Activated CD4-positive, alpha-beta T cell treated with anti-CD3 and anti-CD28 coated beads, Interleukin-2, amount 50 U/mL, for 16 hours (primary cell): ENCODE results near the gene TOM1L2.

ENCODE experiments used
- DNase-seq: peaks from one replicate; pipeline ENCODE4 v3.0.0-alpha.2; 2020

TOM1L2 gene

DNA sequence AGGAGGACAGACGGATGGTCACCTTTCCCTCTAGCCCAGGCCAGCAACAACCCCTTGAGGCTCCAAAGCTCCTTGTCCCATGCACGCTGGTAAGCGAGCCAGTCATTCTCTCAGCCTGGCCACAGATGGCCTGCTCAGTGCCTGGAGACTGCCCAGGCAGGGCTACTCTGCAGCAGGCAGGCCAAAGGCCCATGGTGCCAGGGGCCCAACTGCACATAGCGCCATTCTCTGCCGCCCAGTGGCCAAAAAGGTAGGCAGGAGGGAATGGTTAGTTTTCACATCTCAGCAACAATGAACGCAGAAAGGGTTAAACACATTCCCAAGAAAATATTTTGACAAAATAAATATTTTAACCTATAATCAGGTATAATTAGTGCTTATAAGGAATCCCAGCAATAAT, 127.7 kb downstream of the TOM1L2 start:
- DNase-seq = no peak

DNA sequence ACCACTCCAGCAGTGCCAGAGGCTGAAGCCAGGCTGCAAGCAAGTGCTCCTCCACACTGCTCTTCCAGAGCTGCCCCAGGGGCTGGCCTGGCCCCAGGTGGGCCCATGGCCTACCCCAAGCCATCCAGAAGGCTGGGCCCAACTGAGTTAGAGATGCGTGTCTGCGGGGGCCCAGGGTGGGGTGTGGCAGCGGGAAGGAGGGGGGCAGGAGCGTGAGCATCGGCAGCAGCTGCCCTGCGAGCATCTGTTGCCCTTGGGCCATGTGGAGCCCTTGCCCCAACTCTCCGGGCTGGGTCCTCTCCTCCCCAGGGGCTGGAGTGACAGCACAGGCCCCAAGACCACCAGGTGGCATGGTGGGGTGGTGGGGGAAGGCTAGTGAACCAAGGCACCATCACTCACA, 128.1 kb downstream of the TOM1L2 start:
- no peak for DNase-seq

DNA sequence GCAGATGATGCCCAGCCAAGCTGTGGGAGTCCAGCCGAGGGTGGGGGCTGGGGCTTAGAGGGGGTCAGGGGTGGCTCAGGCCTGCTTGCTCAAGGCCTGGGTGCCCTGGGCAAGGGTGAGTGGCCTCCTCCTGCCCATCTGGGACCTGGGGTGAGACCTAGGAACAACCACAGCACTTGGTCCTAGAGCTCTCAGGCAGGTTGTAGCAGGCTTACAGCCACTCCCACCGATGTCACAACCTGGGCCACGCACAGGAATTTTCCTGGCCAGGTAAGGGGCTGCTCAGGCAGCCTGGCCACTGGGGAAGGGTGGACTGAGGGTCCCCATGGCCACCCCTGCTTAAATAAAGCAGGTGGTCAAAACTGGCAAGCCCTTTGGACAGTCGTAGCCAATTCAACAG, 129.1 kb downstream of the TOM1L2 start:
- DNase-seq = no peak

DNA sequence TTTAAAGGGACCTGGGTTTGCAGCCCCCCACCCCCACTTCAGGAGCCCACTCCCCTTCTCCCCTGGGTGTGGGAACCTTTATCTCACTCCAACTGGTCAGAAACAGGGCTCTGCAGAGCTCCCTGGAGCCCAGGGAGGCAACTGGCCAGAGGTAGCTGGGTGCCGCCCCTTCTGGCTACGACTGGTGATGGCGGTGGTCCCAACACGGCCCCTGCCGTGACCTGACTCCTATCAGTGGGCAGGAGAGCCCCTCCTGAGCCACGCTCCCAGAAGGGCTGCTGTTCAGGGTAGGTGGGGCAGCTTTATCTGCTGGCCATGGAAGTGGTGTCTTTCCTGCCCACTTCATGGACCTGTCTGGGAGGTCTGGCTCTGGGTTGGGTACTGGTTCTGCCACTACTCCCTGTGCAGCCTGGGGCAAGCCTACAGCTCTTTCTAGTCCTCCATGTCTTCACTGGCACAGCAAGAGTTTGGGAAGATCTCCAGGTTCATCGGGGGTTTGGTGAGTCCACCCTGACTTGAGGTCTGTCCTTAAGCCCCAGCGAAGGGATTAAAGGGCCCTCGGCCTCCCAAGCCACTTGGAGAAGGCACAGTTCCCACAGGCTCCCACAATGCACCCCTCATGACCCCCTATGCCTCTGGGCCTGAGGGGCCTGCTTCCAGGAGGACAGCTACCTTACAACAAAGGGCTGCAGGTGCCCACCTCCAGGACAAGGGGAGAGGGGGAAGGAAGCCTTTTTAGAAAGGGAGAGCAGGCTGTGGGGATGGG, 129.9 kb downstream of the TOM1L2 start:
- no peak for DNase-seq

DNA sequence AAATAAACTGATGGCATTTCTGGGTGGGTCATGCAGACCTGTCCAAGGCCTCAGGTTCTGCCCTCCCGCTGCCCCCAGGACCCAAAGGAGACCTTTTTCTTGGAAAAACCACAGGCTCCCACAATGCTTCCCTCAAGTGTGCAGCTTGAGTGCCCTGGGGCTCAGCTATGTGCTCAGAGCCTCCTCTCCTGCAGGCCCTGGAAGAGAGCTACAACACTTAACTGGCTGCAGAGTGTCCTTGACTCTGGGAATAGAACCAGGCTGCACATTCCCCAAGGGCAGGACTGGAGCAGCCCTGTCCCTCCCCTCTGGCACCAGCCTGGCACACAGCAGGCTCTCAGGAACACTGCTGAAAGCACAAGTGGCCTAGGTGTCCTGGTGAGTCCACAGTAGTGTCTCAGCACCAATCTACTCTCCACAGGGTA, 130.6 kb downstream of the TOM1L2 start:
- DNase-seq = no peak

DNA sequence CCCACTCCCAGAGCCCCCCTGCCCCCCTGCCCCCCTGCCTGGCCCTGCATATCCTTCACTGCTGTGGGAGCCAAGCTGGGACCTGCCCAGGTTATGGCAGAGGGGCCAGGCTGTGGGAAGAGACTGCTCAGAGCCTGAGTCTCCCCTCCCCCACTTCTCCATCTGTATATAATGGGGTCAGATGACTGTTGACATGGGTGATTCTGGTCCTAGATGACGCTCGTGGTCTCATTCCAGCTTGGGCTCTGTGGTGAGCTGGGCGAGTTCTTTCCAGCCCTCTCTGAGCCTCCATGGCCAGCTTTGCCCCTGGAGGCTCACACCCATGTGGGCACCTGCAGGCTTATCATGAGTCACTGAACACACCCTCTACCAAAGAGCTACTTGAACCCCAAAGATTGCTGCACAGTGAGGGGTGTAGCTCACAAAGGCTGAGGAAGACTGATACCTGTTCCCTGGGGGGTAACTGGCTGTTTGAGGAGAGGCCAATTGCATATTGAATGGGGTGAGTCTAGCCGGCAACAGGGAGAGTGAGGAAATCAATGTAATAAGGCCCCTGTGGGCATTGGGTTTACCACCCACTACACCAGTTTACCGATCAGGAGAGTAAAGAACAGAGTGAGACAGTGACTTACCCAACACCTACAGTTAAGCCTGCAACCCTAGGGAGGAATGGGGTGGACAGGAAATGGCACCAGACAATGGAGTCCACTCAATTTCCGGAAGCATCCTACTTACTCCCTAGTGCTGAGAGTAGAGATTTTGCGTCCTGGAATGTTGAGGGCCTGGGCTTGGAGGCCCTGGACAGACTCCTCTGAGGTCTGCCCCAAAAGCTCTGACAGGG, 131.2 kb downstream of the TOM1L2 start:
- DNase-seq = no peak

DNA sequence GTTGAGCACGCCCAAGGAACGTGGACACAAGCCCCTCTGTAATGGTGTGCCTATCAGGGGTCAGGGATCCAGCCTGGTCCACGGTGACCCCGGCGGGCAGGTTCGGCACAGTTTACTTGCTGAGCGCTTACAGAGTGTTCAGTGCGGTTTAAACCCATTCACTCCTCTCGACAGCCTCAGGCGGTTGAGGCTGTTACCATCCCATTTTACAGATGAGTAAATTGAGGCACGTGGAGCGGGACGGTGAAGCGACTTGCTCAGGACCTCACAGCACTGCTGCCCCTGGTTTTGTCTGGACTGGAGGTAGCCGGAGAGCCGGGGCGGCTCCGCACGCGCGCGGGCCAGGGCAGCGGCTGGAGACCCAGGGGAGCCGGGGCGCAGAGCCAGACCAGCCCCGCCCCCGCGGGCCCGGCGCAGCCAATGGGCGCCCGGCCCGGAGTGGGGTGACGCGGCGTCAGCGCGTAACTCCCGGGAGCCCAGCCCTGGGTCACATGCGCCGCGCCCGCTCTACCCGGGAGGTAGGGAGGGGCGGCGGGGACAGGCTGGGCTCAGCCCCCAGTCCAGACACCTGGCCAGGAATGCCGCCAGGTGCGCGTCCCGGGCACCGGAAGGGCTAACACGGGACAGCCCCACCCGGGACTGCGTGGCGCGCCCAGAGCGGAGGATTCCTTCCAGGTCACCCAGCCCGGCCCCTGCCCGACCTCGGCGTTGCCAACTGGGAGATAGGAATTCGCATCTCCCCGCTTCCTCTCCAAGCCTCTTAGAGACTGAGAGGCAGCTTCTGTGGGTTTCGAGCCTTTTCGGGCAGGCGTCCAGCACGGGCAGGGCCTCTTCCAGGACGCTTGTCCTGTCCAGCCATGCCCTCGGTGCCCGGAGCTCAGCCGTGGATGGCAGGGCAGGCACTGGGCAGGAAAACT, 132.2 kb downstream of the TOM1L2 start:
- peak; percentile 87 for DNase-seq

DNA sequence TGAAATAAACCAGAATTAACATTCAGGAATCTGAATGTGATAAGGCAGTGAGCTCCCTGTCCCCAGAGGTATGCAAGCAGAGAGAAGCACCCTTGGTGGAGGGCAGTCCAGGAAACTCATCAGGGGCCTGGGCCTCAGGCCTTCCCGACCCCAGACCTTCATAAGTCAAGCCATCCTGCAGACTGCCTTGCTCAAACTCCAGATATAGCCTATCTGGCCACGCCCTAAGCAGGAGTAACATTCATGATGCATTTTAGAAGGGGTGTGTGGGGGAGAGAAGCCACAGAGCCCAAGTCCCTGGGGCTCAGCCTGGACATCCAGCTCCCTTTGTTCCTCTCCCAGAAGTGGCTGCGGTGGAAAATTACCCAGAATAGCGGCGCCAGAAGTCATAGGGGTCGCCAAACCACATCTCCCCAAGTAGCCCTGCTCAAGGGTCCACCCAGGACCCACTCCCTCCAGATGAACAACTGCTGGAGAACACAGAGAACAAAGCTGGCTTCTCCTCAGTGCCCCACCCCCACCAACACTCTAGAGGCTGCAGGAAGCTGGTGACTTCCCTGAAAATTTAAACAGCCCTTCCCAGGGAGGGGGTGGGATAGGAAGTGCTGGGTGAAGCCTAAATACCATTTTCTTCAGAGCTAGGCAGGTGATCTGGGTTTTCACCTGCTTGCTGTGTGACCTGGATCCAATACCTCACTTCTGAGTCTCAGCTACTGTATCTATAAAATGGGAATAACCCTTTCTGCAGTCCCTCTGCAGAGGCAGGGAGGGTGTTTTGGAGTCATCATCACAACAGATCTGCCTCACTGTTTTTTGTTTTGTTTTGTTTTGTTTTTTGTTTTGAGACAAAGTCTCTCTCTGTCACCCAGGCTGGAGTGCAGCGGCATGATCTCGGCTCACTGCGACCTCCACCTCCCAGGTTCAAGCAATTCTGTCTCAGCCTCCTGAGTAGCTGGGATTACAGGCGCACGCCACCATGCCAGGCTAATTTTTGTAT, 133.9 kb downstream of the TOM1L2 start:
- DNase-seq = no peak

DNA sequence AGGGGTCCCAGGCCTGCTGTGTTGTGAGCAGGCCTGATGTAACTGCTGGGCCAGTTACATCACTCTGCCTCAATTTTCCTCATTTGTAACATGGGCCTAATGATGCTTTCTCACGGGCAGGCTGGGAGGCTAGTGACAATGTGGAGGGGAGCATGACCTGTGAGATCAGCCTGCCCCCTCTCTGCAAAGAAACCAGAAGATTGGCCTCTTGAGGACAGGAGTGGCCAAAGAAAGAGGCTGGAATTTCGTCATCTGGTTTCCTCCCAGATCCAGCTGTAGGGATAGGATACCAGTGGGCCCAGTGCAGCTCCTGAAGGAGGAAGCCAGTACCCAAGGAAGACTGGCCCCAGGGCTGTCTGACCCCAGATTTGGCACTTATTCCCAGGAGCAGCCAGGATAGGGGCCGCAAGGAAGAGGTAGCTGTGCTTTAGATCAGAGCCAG, 134.8 kb downstream of the TOM1L2 start:
- DNase-seq = no peak

DNA sequence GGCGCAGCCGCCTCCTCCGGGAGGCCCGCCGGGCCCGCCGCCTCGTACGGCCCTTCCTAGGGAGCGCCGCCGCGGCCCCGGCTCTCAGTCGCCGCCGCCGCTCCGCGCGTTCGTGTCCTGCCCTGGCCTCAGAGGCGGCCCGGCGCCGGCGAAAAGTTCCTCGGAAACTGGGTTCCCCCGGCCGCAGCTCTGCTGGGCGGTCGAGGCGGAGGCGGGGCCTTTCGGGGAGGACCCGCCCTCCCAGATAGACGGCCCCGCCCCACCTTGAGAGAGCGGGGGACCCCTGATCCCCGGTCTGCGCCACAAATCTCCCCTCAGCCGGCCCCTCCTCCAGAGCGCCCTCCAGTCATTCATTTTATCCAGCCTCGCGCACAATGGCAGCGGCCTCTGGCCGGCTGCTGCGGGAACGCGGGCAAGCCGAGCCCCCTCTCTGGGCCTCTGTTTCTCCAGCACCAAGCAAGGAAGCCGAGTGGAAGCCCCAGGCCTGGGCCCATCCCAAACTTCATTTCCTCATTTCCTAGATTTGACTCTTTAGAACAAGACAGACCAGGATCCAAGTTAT, 135.3 kb downstream of the TOM1L2 start, which contains the start of gene SREBF1:
Gene SREBF1 (minus strand): TSS at position 169 of the 562 bp plus-strand sequence. CDS start 169 bp downstream, outside the sequence.
- peak; percentile 68 for DNase-seq

DNA sequence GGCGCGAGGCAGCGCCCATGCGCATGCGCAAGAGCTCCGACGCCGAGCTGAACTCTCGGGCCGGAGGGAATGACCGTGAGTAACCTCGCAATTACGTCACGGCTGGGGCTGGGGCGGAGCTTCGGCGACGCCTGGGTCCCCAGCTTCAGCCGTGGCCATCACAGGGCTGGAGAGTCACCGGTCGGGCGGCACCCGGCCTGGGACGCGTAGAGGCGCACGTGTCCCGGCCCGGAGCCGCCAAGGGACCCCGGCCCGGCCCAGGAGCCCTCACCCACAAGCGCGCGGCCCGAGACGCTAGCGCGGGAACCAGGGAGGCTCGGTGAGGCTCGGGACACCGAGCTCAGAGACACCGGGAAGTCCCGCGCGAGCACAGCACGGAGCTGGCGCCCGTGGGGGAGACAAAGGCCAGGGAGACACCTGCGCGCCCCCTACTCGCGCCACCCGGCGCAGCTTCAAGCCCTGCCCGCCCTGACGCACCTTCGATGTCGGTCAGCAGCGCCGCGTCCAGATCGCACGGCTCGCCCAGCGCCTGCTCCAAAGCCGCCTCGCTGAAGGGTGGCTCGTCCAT, 135.9 kb downstream of the TOM1L2 start:
- DNase-seq = peak; percentile 97

DNA sequence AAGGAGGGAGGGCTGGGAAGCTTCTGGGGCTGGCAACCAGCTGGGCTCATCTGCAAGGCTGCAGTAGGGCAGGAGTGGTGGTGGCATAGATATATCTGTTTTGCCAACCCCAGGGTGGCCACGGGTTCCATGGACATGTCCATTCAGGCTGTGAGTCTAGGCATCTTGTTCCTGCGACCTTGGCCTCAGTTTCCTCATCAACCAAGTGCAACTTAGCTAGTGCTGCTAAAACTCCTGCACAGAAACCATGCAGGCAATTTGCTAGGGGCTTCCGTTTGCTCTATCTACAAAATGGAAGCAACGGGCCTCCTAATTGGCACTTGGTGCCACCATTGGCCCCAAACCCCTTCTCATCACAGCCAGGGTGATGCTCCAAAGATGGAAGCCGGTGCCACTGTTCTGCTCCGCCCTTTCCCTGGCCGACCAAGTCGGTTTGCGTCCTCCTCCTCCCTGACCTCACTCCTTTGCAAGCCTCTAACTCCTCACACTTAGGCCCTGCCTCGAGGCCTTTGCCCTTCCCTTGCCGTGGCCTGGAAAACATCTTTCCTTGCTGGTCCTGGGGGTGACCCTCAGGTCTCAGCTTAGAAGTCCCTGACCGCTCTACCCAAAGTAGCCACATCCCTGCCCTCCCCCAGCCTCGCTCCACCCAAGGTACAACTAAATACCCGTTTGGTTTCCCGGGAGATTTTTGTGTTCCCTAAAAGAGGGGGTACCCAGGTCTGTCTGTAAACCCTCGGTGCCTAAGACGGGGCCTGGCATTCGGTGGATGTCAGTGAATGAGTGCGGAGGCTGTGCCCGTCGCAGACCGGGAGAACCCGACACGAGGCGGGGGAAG, 136.6 kb downstream of the TOM1L2 start:
- no peak for DNase-seq

DNA sequence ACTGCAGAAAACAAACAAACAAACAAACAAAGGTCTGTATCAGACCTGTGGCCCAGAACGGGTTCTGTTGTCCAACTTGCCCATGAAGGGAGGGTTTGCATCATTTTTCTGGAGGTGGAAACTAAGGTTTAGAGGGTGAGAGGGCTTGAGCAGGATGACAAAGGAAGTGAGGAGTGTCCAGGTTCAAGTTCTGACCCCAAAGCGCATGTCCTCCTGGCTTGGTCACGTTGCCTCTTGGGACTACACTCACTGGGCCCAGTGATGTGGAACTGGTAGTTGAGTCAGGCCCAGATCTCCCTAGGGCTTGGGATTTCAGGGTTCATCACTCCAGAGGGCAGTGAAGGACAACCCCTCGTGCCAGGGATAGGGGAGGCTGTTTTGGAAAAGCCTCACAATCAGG, 137.2 kb downstream of the TOM1L2 start:
- DNase-seq = no peak

DNA sequence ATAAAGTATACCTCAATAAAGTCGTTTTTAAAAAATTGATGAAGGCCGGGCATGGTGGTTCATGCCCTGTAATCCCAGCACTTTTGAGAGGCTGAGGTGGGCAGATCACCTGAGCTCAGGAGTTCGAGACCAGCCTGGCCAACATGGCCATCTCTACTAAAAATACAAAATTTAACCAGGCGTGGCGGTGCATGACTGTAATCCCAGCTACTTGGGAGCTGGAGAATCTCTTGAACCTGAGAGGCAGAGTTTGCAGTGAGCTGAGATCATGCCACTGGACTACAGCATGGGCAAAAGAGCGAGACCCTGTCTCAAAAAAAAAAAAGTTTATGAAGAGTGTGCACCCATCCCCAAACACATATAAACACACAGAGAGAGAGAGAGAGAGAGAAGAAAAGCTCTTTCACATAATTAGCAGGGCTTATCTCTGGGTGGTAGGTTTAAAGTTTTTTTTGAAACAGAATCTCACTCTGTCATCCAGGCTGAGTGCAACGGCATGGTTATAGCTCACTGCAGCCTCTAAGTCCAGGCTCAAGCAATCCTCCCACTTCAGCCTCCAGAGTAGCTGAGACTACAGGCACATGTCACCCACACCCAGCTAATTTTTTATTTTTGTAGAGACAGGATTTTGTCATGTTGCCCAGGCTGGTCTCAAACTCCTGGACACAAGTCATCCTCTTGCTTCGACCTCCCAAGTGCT, 138.4 kb downstream of the TOM1L2 start:
- DNase-seq = no peak

DNA sequence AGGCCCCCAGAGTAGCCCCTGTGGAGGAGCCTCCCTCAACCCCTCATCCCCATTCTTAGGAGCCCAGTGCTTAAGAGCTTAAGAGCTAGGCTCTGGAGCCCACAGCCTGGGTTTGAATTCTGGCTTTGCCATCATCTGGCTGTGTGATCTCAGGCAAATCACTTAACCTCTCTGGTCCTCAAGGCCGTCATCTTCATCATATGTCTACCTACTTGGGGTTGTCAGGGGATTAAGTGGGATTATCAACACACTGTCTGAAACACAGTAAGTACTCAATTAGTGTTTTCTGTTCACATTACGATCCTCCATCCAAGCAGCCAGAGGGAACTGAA, 140.2 kb downstream of the TOM1L2 start:
- no peak for DNase-seq

DNA sequence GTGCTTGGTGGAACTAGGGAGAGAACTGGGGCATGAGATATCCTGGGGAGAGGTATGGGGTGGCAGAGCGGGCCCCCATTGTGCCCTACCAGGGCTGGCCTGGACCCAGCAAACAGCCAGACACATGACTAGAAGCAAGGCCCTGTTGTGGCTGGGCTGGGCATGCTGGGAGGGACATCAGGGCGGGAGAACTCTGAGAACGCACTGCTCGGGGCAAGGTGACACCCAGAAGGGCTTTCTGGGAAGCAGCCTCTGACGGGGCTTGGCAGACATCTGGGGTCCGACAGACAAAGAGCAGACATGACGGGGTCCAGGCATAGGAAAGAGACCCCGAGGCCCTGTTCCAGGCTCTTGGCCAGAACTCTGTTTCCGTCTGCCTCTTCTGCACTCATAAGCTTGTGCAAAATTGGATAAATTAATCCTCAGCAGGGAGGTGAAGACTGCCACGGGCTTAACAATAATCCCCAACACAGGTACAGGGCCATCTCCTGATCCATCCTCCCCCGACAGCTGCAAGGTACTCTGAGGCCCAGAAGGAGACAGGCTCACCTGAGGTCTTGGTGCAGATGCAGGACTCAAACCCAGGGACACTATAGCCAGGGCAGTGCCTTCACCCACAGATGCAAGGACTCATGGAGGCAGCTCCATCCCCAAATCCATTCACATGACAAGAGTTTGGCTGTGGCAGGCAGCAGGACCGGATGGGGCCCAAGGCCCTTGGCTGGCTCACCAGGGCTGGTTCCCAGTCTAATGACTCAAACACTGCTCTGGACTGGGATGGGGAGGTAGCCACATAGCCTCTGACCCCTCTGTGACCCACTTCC, 140.8 kb downstream of the TOM1L2 start:
- DNase-seq = no peak

DNA sequence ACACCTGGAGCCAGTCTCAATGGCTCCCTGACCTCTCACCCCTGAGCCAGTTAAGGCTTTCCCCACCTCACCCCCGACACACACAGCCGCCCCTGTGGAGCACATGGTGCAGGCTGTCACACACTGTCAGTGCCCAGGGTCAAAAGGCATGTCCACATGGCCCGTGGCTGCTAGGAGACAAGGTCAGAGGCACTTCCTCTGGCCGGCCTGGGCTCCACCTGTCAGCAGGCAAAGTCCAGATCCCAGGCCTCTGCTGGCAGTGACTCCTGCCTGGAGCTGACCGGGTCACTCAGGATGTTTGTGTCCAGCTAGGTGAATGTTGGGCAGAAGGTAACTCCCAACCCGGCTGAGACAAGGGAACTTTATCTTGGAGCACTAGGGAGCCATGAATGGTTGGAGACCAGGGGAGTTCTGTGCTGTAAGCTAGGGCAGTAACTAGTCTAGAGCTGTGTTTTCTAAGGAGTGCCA, 141.4 kb downstream of the TOM1L2 start:
- no peak for DNase-seq

DNA sequence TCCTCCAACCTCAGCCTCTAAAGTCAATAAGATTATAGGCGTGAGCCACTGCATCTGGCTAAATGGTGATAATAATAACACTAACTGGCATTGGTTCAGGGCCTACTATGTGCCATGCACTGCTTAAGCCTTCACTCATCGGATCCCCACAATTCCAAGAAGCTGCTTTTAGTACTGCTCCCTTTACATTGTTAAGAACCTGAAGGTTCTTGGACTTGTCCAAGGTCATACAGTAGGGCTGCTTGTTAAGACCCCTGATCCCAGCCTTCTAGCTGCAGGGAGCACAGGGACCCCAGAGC, 142.0 kb downstream of the TOM1L2 start:
- no peak for DNase-seq
